Measurements from ENCODE around the gene MANSC1. TPM values are rescaled to one million over a fixed set of nuclear protein-coding genes. Genes with fewer than 3 reads are reported as not detected.
A peak's percentile ranks its signal among the peaks of the same experiment; 100 is the strongest.
"Not testable (repeated sequence)": the region's sequence is repeated elsewhere in the genome, so short reads cannot be mapped to it uniquely, and the experiment has no call there.

The MANSC1 gene
- total RNA-seq, 6 experiments from 2014 or later, result 8.1 to 13.8 (median 8.8) TPM

GRCh38 chr12:12353807-12354206 lies 3.8 kb upstream of the MANSC1 start:
- Histone ChIP-seq H3K36me3 (no peaks in the 10 kb centered on the region), H3K27me3 (no peaks in the 10 kb centered on the region), H3K9me3 (no peaks in the 10 kb centered on the region), H3K4me3 (no peak overlapping the region), H3K27ac (no peak overlapping the region), H3K4me1 (peaks cover 0 to 17% (median 9%) of the 10 kb centered on the region in 4 donors)
- DNase-seq (no peak), ATAC-seq (no peak)
- WGBS (ENCODE audit: insufficient coverage, low coverage, low lambda C conversion rate, missing lambda C conversion rate), result 77% methylated on average over 5 of the region's 5 CpGs
- intact Hi-C loops (cut with DNase I), result no loop called here
- no peak for TF ChIP-seq CTCF (IDR thresholded peaks at IDR 0.05)
- TF ChIP-seq POLR2A (IDR thresholded peaks at IDR 0.05), result no peak

- Histone ChIP-seq H3K36me3 (no peaks in the 10 kb centered on the region), H3K27me3 (no peaks in the 10 kb centered on the region), H3K4me1 (peaks cover 0 to 12% (median 8%) of the 10 kb centered on the region in 4 donors), H3K9me3 (no peaks in the 10 kb centered on the region), H3K27ac (no peak overlapping the region), H3K4me3 (no peak overlapping the region)
- intact Hi-C loops (cut with DNase I), result no loop called here
- WGBS (ENCODE audit: insufficient coverage, low coverage, low lambda C conversion rate, missing lambda C conversion rate), result 88% methylated on average over 1 of the region's 1 CpG
- DNase-seq (no peak), ATAC-seq (no peak)
- TF ChIP-seq CTCF (IDR thresholded peaks at IDR 0.05) (no peak), POLR2A (IDR thresholded peaks at IDR 0.05) (no peak)
These were observed 3.2 kb upstream of the MANSC1 start for GRCh38 chr12:12353276-12353675.

- Histone ChIP-seq H3K27ac (peak overlapping the region in 1 of 3 donors; percentile 83), H3K4me1 (peaks cover 0 to 12% (median 3%) of the 10 kb centered on the region in 4 donors)
- intact Hi-C loops (cut with DNase I); H3K27me3 ChIP-seq; H3K36me3 ChIP-seq; DNase-seq; H3K9me3 ChIP-seq; ATAC-seq; H3K4me3 ChIP-seq: not testable (repeated sequence)
- 81% methylated on average over 16 of the region's 19 CpGs for WGBS (ENCODE audit: insufficient coverage, low coverage, low lambda C conversion rate, missing lambda C conversion rate)
These were observed 1.6 kb upstream of the MANSC1 start for GRCh38 chr12:12351468-12352185.

- 40% methylated on average over 3 of the region's 3 CpGs for WGBS (ENCODE audit: insufficient coverage, low coverage, low lambda C conversion rate, missing lambda C conversion rate)
- peak overlapping the region in 1 of 3 donors; percentile 68 for H3K4me3 ChIP-seq
- peaks cover 0 to 12% (median 3%) of the 10 kb centered on the region in 4 donors for H3K4me1 ChIP-seq
- no peaks in the 10 kb centered on the region for H3K27me3 ChIP-seq
- no peaks in the 10 kb centered on the region for H3K36me3 ChIP-seq
- peak; percentile 39 to 65 (median 48) for ATAC-seq
- H3K27ac ChIP-seq, result peak overlapping the region; percentile 6 to 83 (median 41)
- intact Hi-C loops (cut with DNase I), result no loop called here
- no peak for TF ChIP-seq POLR2A (IDR thresholded peaks at IDR 0.05)
- no peak for TF ChIP-seq CTCF (IDR thresholded peaks at IDR 0.05)
- no peak for DNase-seq
- H3K9me3 ChIP-seq, result no peaks in the 10 kb centered on the region
These were observed 924 bp upstream of the MANSC1 start for GRCh38 chr12:12350868-12351463.

- no peaks in the 10 kb centered on the region for H3K9me3 ChIP-seq
- intact Hi-C loops (cut with DNase I), result loop anchor here (10.0 kb wide), 2 partner anchors 254 to 264 kb away; partner anchors contain the start of gene BCL2L14 (in 1 of the 2)
- TF ChIP-seq POLR2A (IDR thresholded peaks at IDR 0.05) (no peak), CTCF (IDR thresholded peaks at IDR 0.05) (no peak)
- DNase-seq, result no peak
- ATAC-seq, result no peak
- 61% methylated on average over 6 of the region's 8 CpGs for WGBS (ENCODE audit: insufficient coverage, low coverage, low lambda C conversion rate, missing lambda C conversion rate)
- peak overlapping the region in 1 of 3 donors; percentile 4 for H3K27ac ChIP-seq
- H3K4me3 ChIP-seq, result no peak overlapping the region
- H3K36me3 ChIP-seq, result no peaks in the 10 kb centered on the region
- no peaks in the 10 kb centered on the region for H3K27me3 ChIP-seq
- peaks cover 0 to 23% (median 2%) of the 10 kb centered on the region in 4 donors for H3K4me1 ChIP-seq
These were observed 11.4 kb downstream of the MANSC1 start for GRCh38 chr12:12338527-12339168.
